PC-9 (cell line): ENCODE measurements around the gene RNU5D-1. TPM values are rescaled to one million over a fixed set of nuclear protein-coding genes. Genes with fewer than 3 reads are reported as not detected.

Experiments
- BruUV-seq: library from RNA; stranded (reverse); fragments of 400-500 nt; replicated peaks from 2 replicates; lab custom pipeline; 2021; lab: Mats Ljungman, UMichigan
- CTCF ChIA-PET: fragments of 300-600 bp; sonication (Branson Sonifier 250); formaldehyde crosslinking; loops from one replicate; lab custom pipeline; 2022; ENCODE audit warnings: antibody characterized with exemption; lab: Charles Lee
- POLR2A ChIA-PET: fragments of 300-600 bp; sonication (Branson Sonifier 250); formaldehyde crosslinking; loops from one replicate; lab custom pipeline; 2022; ENCODE audit warnings: antibody characterized with exemption; ENCODE audit not compliant: unreplicated experiment; lab: Charles Lee
- DNase-seq, 2 experiments: peaks; one replicate each; pipeline versions ENCODE4 v3.0.0 to v3.0.0-alpha.2; 2015 to 2022; ENCODE audit warnings: mixed read lengths in 1 of 2
- H2AFZ ChIP-seq: fragments of 200-600 bp; sonication (generic); 2 replicates; pipeline ENCODE4 v1.8.1; 2017; ENCODE audit warnings: antibody characterized with exemption
- H3F3A ChIP-seq: fragments of 200-600 bp; sonication (generic); 2 replicates; pipeline ENCODE4 v1.8.1; 2017; ENCODE audit warnings: antibody characterized with exemption, mild to moderate bottlenecking, low read depth; ENCODE audit not compliant: insufficient read depth
- H3K27ac ChIP-seq: fragments of 200-600 bp; sonication (generic); 2 replicates; pipeline ENCODE4 v1.6.1; 2016; ENCODE audit warnings: mixed run types
- H3K27me3 ChIP-seq: fragments of 200-600 bp; sonication (generic); 2 replicates; pipeline ENCODE4 v1.6.1; 2016; ENCODE audit warnings: low read depth, mixed run types; ENCODE audit not compliant: insufficient read depth
- H3K36me3 ChIP-seq: fragments of 200-600 bp; sonication (generic); 2 replicates; pipeline ENCODE4 v1.6.1; 2016; ENCODE audit warnings: low read depth, mixed run types
- H3K4me1 ChIP-seq: fragments of 200-600 bp; sonication (generic); replicated peaks from 2 replicates; pipeline ENCODE4 v1.6.1; 2016; ENCODE audit warnings: mixed run types; ENCODE audit not compliant: insufficient read depth
- H3K4me2 ChIP-seq: fragments of 200-600 bp; sonication (generic); 2 replicates; pipeline ENCODE4 v1.6.1; 2017; ENCODE audit warnings: mixed run types
- H3K4me3 ChIP-seq: fragments of 200-600 bp; sonication (generic); 2 replicates; pipeline ENCODE4 v1.6.1; 2016; ENCODE audit warnings: mixed run types
- H3K79me2 ChIP-seq: fragments of 200-600 bp; sonication (generic); 2 replicates; pipeline ENCODE4 v1.6.1; 2017; ENCODE audit warnings: low read depth, mixed run types
- H3K9me2 ChIP-seq: fragments of 200-600 bp; sonication (generic); 2 replicates; pipeline ENCODE4 v1.8.1; 2017; ENCODE audit warnings: mild to moderate bottlenecking; ENCODE audit not compliant: insufficient read depth
- H3K9me3 ChIP-seq: fragments of 200-600 bp; sonication (generic); 2 replicates; pipeline ENCODE4 v1.8.1; 2016; ENCODE audit warnings: low read depth; ENCODE audit not compliant: insufficient read depth
- H4K20me1 ChIP-seq: fragments of 200-600 bp; sonication (generic); 2 replicates; pipeline ENCODE4 v1.8.1; 2017; ENCODE audit not compliant: insufficient read depth
- CTCF ChIP-seq: fragments of 200-600 bp; sonication (generic); conservative IDR thresholded peaks from 2 replicates; pipeline ENCODE4 v1.6.1; 2017; ENCODE audit warnings: mixed run types, antibody characterized with exemption, mild to moderate bottlenecking, moderate library complexity
- EZH2 ChIP-seq: fragments of 200-600 bp; sonication (generic); IDR thresholded peaks from 2 replicates; pipeline ENCODE4 v1.8.0; 2017; ENCODE audit warnings: antibody characterized with exemption, low read depth
- intact Hi-C: fragments of 100-400 bp; cut with micrococcal nuclease; formaldehyde crosslinking; loops from one replicate; pipeline ENCODE4 v1.10.0; 2022; ENCODE audit not compliant: unreplicated experiment
- total RNA-seq: library from RNA; stranded (reverse); gene quantifications from 2 replicates; pipeline ENCODE4 v1.2.3, GENCODE V29; 2021

The RNU5D-1 gene
- total RNA-seq, 1 experiment from 2014 or later: not detected

GRCh38 chr1:44724955-44725698, 5.8 kb downstream of the RNU5D-1 start:
- no peaks in the 10 kb centered on the region for H3K9me2 ChIP-seq
- H3K4me3 ChIP-seq: no peak overlapping the region
- POLR2A ChIA-PET: no interaction called here
- CTCF ChIA-PET: no interaction called here
- no peak overlapping the region for H3K4me2 ChIP-seq
- no peak overlapping the region for H3K27ac ChIP-seq
- H3F3A ChIP-seq: peaks cover 62% of the 10 kb centered on the region
- no peak overlapping the region for H2AFZ ChIP-seq
- TF ChIP-seq EZH2 (no peak), CTCF (no peak)
- no TSS peak for BruUV-seq
- no peak for DNase-seq
- H4K20me1 ChIP-seq: no peaks in the 10 kb centered on the region
- peaks cover 48% of the 10 kb centered on the region for H3K4me1 ChIP-seq
- H3K36me3 ChIP-seq: no peaks in the 10 kb centered on the region
- H3K27me3 ChIP-seq: no peaks in the 10 kb centered on the region
- H3K9me3 ChIP-seq: no peaks in the 10 kb centered on the region
- intact Hi-C loops: no loop called here
- no peaks in the 10 kb centered on the region for H3K79me2 ChIP-seq

- H3K4me3 ChIP-seq: no peak overlapping the region
- no peak overlapping the region for H3K4me2 ChIP-seq
- H3K9me3 ChIP-seq: no peaks in the 10 kb centered on the region
- H3K4me1 ChIP-seq: peaks cover 40% of the 10 kb centered on the region
- BruUV-seq: no TSS peak
- H3K36me3 ChIP-seq: no peaks in the 10 kb centered on the region
- peaks cover 55% of the 10 kb centered on the region for H3F3A ChIP-seq
- CTCF ChIA-PET: no interaction called here
- no peaks in the 10 kb centered on the region for H3K9me2 ChIP-seq
- no peak overlapping the region for H3K27ac ChIP-seq
- no peak for TF ChIP-seq EZH2
- DNase-seq: no peak
- POLR2A ChIA-PET: interaction anchor here (0.6 kb wide), 1 partner anchor 59 kb away, joined by 6 read pairs; no protein-coding TSS in a partner anchor
- H3K27me3 ChIP-seq: no peaks in the 10 kb centered on the region
- no peaks in the 10 kb centered on the region for H4K20me1 ChIP-seq
- no peaks in the 10 kb centered on the region for H3K79me2 ChIP-seq
- no peak overlapping the region for H2AFZ ChIP-seq
- intact Hi-C loops: no loop called here
Observed at GRCh38 chr1:44724296-44724954, 6.5 kb downstream of the RNU5D-1 start.

DNA sequence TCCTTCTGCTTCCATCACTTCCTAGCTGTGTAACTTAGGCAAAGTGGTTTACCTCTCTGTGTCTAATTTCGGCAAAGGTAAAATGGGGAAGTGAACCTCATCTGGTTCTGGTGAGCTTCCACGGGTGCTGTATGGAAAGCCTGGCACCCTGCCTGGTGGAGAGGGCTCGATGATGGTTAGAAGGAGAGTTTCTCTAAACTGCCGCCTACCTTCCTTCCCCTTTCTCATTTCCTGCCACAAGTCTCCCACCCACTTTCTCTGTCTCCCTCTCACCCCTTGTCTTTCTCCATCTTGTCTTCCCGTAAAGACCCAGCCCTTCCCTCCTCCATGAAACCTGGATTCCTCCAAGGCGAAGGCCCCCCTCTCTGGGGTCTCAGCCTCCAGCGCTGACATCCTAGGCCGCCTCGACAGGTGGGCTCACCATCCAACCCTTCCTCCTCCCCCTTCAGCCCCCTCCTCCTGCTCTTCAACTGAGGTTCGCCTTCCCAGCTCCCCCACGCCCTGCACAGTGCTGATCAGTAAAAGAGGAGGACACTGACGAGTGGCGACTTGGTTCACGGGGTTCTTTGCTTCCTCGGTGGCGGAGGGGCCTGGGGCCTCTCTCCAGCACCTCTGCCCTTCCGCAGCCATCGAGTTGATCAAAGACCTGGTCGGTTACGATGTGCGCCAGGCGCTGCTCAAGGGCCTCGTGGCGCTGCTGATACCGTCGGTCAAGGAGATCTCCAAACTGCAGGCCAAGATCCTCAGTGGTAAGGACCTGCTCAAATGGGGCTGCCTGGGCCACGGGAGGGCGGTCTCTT, 7.3 kb downstream of the RNU5D-1 start:
- H3K27me3 ChIP-seq: no peaks in the 10 kb centered on the region
- no peaks in the 10 kb centered on the region for H4K20me1 ChIP-seq
- H3K4me1 ChIP-seq: peaks cover 36% of the 10 kb centered on the region
- TF ChIP-seq EZH2 (no peak), CTCF (no peak)
- no peak overlapping the region for H3K4me2 ChIP-seq
- DNase-seq: no peak
- ChIA-PET CTCF (no interaction called here), POLR2A (interaction anchor here (0.6 kb wide), 1 partner anchor 59 kb away, joined by 6 read pairs; no protein-coding TSS in a partner anchor)
- no peak overlapping the region for H3K27ac ChIP-seq
- peaks cover 47% of the 10 kb centered on the region; the same call in 1 of the 2 replicates for H3F3A ChIP-seq
- H3K9me3 ChIP-seq: no peaks in the 10 kb centered on the region
- no peaks in the 10 kb centered on the region for H3K9me2 ChIP-seq
- no peaks in the 10 kb centered on the region for H3K79me2 ChIP-seq
- intact Hi-C loops: no loop called here
- H3K36me3 ChIP-seq: no peaks in the 10 kb centered on the region
- no peak overlapping the region for H2AFZ ChIP-seq
- H3K4me3 ChIP-seq: no peak overlapping the region
- BruUV-seq: no TSS peak
